NCI-H2196 treated with DMSO at 0.1 percent for 48 hours (cell line): ENCODE results near the gene BASP1.
"Not testable (repeated sequence)": the region's sequence is repeated elsewhere in the genome, so short reads cannot be mapped to it uniquely, and the experiment has no call there.

Experiments
- DNase-seq: peaks from one replicate; lab custom pipeline; 2025; ENCODE audit not compliant: unreplicated experiment; lab: John Stamatoyannopoulos, UW

Gene BASP1

DNA sequence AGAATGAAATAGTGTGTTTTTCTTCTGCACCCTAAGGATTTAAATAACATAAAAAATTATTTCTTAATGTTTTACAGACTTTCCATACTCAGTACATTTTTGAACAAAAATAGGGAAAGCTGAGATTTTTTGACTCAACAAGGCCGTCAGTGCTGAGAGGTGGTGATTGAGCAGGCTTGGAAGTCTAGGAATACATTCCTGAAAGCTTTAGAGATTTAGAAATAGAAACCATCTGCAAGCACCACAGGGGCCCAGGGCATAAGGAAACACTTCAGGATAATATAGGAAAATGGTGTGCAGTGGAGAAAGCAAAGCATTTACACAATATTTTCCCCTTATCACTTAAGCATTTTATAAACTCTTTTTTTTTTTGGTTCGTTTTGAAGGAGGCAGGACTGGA, 5.2 kb downstream of the BASP1 start:
- no peak for DNase-seq

DNA sequence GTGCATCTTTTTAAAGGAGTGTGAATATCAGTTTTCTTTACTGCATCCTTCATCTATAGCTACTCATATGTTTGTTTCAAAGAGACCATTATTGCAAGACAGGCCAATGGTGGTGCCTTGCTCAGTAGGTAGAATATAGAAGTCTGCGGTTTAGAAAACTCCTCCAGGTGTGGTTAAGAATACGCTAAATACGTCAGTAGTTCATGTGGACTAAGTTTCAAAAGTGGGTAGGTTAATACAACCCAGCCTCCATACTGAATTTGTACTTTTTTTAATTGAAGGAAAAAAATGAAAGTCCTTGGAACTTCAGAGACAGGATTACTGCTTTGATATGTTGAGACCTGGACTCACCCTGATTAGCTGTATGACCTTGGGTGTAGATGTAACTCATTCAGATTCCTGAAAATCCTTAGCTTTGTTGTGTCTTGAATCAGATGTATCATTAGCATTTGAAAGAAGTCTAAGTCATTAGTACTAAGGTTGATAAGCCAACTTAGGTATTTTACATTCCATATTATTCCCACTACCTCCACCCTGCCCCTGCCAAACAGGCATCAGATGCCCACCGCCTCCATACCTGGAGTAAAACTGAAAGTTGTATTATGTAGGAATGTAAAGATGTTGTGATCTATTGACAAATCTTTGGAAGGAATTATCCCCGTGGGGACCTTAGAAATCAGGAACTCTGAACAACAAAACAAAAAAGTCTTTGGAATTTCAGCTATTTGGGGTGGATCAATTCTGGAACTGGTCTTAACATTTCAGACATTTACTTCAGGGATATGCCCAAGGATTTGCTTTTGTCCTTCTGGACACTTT, 6.1 kb downstream of the BASP1 start:
- DNase-seq, result no peak

DNA sequence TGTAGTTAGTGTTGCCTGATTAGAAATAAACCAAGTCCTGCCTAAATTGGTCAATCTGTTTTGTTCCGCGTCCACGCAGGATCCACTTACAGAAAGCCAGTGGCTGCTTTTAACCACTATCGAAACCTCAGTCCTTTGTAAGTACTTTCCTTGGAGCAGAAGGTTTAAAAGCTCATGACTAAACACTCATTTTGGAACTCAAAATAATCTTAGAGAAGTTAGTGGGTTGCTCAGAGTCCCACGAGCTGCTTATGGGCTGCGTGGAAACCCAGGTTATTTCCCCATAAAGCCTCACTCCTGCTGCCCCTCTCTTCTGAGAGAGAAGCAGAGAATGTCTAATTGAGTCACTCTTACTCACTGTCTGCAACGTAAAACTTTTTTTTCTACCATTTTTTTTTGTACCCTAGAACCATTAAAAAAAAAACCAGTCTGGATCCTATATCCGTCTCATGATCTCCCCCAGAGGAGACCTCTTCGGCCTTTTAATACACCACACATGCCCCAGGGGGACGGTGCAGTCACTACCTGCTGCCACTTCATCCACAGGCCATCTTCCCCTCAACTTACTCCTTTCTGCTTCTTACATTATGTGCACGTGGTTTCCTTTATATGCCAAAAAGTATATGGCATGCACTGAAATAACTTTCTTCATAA, 7.6 kb downstream of the BASP1 start:
- no peak for DNase-seq

DNA sequence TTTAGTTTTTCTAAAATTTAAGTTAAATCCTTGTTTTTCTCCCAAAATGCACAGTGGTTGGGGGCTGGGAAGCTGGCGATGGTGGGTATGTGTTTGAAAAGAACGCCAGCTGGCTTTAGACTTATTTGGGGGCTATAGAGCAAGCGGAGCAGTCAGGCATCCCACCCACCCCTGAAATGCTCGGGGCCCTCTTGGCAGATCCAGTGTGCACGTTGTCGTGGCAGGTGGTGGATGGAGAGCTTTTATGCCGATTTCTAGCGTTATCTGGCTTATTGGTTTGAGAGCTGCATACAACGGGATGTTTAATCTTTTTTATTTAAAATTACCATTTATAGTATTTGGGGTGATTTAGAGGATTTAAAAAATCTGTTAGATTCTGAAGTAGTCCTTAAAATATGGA, 8.1 kb downstream of the BASP1 start:
- DNase-seq, result no peak

DNA sequence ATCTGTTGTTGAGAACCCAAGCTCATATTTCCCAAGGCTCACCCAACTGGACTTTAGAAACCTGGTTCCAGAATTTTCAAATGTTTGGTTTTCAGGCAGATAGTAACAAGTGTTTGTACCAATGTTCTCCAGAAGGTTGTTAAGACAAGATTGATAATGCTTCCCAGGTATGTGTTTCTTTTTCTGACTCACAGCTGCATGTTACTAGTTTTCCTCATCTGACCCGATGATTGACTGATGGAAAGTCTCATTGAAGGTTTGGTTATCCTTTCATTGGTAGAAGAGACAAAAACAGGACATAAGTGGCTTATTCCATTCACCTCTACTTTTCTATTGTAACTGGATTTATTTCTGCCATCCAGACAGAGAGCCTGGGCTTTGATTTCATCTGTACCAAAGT, 10.4 kb downstream of the BASP1 start:
- DNase-seq, result no peak

DNA sequence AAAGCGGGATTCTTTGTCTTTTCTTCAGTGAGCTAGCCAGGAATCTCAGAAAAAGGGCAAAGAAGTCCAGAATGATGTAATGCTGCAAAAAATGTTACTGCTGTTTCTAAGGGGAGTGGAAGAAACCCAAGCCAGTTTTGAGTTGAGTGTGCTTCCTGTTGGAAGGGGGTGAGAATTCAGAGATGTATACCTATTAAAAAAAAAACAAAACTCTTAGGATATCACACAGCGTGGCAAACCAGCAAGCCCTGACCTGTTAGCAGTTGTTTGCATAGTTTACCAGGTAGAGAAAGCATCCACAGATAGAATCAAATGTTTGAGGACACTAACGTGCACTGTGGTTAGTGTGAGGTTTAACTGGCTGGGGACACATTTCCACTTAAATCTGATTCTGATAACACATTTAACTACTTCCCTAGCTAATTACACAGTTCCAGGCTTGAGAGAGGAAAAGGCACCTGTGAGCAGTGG, 11.4 kb downstream of the BASP1 start:
- no peak for DNase-seq

DNA sequence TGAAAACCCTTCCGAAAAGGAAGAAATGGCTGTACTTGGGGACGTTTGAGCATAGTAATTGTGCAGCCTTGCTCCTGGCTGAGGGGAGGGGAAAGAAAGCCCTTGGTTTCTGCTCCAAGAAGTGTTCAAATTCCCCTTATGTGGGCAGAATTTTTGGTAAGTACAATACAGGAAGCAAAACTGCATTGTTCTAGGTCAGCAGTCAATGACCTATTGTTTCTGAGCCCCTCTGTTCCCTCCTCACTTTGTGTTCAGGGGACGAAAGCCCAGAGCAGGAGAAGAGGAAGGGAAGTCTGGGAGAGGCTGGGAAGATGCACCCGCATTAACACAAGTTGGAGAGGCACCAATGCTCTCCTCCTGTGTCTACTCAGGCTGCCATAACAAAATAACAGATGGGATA, 11.9 kb downstream of the BASP1 start:
- no peak for DNase-seq

DNA sequence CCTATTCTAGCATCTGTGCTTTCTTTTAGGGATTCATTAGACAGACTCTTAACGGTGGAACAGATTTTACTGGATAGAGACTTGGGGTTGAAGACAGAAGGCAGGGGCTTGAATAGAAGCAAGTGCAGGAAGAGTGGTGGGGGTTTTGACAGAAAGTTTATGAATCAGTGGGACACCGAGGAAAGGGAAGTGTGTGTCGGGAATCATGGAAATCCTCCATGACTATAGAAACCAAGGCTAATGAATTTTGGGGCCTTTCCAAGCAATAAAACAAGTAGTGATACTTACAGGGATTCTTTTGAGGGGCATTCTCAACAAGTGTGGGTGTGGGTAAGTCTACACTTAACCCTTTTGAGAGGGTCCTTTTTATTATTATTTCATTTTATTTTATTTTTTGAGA, 12.8 kb downstream of the BASP1 start:
- no peak for DNase-seq

DNA sequence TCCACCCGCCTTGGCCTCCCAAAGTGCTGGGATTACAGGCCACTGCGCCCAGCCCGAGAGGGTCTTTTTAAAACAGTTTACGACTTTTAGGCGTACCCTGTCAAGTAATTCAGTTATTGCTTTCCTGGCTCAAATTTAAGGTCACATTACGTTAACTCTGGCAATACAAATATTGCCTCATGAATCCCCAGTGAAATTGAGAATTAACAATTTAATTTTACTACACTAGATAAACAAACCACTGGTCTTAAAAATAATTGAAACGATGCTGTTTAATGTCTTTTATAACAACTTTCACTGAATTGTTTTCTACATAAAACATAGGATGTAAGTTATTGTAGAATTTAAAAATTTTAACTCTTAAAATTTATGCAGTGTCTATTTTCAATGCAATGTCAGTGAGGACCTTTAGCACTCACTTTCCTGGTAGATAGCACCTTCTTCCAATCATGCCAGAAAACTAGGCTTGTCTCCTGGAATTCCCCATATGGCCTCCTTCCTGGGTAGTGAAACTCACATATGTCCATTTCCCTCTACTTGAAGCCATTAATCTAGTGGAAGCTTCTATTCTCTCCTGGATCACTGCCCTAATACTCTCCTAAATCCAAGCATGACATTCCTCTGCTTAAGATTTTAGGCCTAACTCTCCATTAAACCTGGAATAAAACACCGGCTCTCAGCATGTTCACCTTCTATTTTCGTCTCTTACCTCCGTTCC, 13.5 kb downstream of the BASP1 start:
- no peak for DNase-seq

DNA sequence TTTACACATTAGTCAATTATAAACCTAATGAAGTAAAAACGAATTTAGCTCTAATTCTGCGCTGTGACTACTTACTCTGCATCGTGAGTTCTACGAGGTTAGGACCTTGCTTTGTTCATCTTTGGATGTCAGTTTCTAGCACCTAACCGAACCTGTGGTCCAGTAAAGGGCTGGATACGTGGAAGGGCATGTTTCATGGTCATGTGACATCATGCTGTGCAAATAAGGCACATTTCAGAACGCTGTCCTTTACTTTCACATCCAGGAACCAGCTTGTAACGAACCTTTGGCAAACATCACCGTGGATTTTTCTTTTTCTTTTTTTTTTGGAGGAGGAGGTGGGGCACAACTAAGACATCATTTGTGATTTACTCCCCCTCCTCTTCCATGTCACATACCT, 15.0 kb downstream of the BASP1 start:
- no peak for DNase-seq

DNA sequence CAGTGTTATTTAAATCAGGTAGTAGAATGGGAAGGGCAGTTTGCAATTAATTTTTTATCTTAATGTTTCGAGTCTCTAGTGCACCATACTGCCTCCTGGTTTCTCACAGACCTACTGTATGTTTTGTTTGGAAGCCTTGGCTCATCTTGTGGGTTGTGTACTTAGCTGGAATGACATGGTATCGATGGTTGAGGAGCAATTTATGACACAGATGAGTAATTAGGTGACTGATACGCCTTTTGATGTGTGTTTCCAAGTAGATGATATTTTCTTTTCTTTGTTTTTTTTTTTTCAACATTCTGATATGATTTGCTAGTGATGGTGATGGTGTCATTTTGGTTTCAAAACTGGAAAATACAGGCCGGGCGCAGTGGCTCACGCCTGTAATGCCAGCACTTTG, 16.1 kb downstream of the BASP1 start:
- no peak for DNase-seq

DNA sequence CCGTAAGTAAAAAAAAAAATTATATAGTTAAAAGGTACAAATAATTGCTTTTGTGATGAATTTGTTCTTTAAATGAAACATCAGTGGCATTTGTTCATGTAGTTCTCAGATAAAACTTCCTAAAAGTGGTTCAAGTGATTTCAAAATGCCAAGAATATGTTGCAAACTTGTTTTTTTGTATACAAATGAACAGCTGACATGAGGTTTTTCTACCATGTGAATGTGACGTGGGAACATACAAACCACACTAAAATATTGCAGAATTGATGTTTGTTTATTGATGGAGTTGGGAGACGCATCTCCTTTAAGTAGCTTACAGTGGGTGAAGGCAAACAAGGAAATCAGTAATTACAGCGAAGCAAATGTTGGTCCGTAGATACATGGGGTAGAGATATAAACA, 16.9 kb downstream of the BASP1 start:
- DNase-seq, result no peak

DNA sequence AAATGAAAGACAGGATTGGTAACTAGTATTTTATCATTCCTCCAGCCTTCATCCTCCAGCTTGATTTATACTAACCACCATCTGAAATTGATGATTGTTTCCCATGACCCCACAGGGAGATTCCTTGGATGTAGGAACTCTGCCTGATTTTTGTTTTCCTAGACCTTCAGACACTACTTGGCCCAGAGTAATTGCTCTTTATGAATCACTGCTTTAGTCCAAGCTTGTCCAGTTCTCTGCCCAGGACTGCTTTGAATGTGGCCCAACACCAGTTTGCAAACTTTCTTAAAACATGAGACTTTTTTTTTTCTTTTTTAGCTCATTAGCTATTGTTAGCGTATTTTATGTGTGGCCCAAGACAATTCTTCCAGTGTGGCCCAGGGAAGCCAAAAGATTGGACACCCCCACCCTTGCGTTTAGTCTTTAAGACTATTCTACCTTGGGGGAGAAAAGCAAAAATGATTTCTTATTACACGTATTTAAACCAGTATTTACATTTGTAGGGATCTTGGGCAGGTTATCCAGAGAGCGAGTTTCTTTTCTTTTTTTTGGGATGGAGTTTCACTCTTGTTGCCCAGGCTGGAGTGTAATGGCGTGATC, 18.4 kb downstream of the BASP1 start:
- DNase-seq, result no peak

DNA sequence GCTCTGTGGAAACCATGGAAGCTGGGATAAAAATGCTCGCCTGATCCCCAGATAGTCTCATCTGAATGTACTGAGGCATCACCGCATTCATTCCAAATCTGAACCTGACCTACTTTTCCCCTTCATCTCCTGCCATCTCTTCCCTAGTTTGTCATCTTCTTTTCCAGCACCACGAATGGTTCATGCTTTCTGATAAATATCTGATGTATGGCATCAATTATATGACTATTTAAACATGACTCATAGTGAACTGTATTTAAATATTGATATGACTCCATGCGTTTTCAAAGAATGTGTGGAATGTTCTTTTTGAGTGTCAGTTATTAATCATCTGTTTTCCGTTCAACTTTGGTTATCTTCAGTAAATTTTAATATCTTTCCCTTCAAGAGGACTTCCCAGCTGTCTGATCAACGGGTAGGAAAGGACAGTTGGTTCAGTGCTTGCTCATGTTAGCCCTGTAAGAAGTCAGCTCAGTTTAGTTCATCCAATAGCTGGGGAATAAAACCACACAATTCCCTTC, 21.1 kb downstream of the BASP1 start:
- no peak for DNase-seq

DNA sequence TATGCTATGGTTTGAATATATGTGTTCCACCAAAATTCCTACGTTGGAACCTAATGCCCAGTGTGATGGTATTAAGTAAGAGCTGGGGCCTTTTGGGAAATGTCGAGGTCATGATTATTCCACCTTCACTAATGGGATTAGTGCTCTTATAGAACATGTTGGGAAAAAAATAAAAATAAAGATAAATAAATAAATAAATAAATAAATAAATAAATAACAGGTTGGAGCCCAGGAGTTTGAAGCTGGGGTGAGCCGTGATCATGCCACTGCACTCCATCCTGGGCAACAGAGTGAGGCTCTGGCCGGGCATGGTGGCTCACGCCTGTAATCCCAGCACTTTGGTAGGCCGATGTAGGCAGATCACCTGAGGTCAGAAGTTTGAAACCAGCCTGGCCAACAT, 22.5 kb downstream of the BASP1 start:
- no peak for DNase-seq

DNA sequence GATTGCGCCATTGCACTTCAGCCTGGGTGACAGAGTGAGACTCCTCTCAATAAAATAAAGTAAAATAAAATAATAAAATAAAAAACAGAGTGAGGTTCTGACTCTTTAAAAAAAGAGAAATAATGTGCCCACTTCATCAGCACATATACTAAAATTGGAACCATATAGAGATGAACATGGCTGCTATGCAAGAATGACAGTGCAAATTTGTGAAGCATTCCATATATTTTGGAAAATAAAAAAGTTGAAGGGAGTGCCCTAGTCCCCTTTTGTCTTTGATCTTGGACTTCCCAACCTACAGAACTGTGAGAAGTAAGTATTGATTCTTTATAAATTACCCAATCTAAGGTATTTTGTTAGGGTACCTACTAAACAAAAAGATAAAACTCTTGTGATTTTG, 23.1 kb downstream of the BASP1 start:
- no peak for DNase-seq

DNA sequence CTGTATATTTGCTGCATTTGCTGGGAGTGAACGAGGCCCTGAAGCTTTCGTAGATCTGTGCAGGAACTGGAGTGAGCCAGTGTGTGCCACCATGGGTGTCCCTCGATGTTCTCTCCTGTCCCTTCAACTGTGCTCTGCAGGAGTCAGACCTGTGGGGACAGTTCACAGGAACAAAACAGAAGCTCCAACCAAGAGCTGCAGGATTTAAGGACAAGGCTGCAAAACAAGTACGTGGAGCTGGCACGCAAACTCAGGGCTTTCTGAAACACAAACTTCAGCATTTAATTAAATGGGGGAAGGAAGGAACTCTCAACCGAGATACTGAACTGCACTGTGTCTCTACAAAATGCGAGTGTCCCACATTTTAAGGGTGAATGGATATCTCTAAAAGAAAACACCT, 24.2 kb downstream of the BASP1 start:
- DNase-seq, result no peak

DNA sequence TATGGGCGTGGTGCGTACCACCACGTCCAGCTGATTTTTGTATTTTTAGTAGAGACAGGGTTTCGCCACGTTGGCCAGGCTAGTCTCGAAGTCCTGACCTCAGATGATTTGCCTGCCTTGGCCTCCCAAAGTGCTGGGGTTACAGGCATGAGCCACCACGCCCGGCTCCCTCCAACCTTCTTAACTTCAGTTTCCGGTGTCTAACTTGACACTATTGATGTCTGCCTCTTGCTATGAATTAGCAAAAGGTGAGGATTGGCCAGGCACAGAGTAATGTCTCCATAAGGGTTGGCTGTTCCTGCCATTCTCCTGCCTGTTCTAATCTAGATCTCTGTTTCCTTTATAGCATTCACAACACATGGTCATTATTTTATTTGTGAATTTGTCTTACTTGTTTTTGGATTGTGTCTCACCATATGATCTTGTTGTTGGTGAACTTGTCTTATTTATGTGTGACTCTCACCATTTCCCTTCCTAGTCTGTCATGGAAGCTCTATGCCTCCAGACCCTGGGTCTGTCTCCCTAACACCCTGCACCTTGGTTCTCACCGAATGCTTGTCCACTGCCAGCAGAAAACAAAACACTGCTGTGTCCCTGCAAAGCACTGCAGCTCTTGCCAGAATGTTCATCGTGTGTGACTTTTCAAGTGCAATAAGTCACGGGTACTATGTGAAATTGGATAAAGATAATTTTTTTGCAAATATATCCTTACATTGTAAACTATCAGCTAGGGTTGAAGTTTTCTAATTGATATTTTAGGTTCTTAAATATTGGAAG, 26.0 kb downstream of the BASP1 start:
- no peak for DNase-seq

DNA sequence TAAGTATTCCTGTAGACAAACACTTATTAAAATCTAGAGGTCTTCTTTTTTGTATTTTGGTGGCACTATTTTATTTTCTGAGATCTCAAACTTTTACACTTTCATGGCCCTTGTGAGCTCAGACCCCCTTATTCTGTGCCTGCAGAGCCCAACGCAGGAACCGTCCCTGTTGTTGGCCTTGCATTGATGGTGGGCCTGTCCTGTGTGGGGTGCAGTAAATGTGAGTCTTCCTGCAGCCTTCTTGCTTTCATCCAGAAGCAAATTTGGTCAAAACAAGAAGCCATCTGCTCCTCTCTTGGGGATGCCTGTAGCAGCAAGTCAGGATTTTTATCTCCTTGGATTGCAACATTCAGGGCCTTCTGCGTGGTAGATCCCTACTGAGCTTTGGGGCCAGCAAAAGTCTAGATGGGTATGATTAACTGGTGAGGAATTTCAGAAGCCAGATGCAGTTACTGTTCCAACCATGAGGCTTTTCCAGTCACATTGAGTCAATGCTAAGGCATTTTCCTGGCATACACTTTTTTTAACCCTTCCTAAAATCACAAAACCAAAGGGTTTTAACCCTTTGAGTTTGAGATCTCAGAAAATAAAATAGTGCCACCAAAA, 31.7 kb downstream of the BASP1 start:
- DNase-seq, result no peak

DNA sequence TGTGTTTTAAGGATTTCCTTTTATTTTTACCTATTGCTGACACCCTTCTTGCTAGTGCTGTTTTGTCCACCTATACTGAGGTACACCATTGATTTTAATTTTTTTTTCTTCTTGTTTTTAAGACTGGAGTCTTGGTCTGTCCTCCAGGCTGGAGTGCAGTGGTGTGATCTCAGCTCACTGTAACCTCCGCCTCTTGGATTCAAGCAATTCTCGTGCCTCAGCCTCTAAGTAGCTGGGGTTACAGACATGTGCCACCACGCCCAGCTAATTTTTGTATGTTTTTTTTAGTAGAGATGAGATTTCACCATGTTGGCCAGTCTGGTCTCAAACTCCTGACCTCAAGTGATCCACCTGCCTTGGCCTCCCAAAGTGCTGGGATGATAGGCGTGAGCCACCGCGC, 32.4 kb downstream of the BASP1 start:
- not testable (repeated sequence) for DNase-seq
